Dedifferentiated amniotic fluid mesenchymal stem cell (primary cell): Measurements from ENCODE around the gene LY6G5B.

Source experiments
- DNase-seq: peaks from one replicate; pipeline ENCODE4 v3.0.0-alpha.2; 2016; ENCODE audit errors: extremely low spot score

The LY6G5B gene

DNA sequence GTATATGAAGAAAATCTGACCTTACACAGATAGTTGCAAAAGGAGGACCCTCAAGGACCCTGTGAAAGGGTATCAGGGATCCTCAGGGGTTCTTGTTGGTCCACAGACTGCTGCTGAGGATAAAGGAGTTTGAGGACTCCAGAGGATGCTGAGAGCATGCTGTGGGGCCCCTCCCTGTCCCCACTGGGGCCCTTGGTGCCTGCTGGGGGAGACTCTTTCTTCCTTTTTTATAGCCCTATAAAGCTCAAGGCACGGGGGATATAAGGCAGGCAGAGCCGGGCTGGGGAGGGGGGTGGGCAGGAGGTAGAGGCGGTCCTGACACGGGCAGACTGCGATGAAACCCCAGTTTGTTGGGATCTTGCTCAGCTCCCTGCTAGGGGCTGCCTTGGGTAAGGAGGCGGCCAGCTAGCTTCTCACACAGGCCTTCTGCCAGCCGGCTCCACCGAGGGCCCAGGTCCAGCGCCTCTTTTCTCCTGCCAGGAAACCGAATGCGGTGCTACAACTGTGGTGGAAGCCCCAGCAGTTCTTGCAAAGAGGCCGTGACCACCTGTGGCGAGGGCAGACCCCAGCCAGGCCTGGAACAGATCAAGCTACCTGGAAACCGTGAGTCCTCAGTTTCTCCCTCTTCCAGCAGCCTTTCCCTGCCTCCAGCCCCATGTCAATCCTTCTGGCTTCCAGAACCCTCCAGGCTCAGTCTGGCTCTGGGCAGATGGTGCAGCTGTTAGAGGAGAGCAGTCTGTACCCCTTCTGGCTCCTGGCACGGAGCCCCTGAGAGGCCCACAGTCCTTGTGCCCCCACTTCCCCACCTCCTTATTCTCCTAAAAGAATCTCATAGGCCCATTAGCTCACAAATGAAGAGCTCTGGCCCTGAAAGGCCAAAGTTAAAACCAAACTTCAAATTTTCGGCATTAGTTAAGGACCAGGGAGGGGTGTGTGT is 45.5 kb downstream of the LY6G5B start, which contains the start of gene LY6G6D:
LY6G6D (plus strand) TSS at position 327 of the 937 bp plus-strand sequence; CDS start at position 335, 8 bp downstream.
- DNase-seq, result no peak

DNA sequence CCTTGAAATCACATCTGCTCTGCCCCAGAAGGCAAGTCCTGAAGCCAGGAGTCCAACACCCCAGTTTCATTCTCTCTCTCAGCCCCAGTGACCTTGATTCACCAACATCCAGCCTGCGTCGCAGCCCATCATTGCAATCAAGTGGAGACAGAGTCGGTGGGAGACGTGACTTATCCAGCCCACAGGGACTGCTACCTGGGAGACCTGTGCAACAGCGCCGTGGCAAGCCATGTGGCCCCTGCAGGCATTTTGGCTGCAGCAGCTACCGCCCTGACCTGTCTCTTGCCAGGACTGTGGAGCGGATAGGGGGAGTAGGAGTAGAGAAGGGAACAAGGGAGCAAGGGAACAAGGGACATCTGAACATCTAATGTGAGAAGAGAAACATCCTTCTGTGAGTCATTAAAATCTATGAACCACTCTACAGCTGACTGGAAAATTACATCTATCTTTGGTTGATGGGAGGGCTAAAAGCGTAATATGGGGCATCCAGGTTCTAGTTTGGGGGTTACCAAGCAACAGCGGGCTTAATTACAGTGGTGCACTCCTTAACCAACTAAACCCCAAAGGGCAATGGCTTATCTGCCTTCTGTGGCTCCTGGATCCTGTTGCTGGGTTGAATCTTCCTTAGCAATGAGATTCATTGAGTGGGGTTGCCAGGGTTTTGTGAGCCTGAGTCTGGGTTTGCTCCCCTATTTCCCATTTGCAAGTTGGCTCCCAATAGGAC is 47.9 kb downstream of the LY6G5B start:
- DNase-seq, result no peak

DNA sequence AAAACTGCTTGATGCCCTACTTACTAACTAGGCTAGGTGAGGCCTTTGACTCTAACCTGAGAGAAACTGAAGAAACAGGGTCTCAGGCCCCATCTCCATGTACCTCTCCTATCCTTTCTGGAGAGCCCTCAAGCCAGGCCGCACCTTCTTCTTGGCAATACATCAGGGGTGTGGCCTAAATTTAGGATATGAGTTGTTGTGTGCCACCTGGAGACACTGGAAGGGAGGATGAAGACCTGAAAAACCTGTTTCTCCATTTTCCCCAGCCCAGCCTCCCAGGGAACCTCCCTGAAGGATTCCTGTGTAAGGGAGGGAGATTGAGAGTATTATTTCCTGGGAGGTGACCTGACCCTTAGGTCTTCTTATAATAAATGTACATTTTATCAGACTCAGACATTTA is 48.5 kb downstream of the LY6G5B start:
- DNase-seq, result no peak

DNA sequence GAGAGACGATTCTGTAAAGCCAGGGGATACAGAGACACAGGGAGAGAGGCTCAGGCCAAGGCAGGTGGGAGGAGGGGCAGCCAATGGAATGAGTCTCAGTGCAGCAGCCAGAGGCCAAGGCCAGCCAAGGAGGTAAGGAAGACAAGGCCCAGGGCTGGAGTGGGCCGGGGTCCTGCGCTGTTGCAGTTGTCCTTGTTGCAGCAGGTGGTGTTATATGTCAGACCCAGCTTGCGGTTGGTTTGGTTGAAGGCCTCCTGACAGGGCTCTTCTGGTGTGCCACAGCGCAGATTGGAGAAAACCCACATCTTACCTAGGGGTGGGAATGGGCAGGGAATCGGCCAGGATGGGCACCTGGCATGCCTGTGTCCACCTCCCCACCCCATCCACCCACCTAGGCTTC is 49.2 kb downstream of the LY6G5B start:
- no peak for DNase-seq

DNA sequence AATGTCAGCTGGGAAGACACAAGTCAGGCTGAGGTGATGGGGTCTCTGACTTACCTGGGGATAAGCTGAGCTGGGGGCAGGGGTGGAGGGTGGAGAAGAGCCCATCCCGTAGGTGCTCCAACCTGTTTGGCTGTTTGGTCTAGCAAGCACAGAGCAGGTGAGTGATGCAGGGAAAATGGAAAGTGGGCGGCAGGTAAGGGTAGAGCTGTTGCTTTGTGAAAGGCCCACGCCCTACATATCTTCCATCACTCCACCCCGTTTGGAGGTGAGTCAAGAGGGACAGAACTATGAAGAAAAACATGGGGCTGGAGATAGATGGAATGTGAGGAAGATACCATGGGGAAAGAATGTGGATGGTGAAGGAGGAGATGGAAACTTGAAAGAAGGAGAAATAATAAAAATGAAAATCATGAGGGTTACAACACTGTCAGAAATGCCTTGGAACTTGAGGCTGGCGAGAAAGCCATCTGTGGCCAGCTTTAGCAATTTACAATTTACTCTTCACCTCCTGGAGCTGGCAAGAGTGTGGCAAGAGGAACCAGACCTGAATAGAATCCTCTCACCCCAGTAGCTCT is 50.5 kb downstream of the LY6G5B start:
- DNase-seq, result no peak

DNA sequence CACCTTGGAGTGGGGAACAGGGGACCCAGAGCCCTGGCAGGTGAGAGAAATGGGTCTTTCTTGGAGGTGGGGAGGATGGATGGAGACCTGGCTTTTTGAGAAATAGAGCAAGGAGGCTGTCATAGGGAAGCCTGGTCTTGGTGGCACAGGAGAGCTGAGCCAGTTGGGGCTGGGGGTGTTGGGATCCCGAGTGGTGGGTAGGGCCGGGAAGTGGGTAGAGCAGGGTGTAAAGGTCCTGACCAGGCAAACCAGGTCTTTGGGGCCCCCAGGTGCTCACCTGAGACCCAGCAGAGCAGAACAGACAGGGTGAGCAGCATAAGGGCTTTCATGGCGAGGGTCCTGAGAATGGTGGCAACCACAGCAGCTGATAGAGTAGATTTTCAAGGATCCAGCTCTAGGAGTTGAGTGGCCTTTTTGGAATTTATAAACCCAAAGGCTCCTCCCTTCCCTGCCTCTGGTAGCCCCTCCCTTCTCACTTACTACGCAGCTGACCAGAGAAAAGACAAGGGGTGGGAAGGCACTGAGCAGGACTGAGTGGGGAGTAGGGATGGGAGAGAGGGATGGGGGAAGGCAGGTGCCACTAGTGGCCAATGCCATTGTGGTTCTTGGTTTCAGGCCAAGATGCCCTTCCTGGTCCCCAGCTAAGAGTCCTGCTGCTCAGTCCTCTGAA is 51.7 kb downstream of the LY6G5B start, which contains the start of gene LY6G6C:
LY6G6C (minus strand) TSS at position 396 of the 670 bp plus-strand sequence; CDS start at position 329, 67 bp downstream.
- DNase-seq, result no peak

DNA sequence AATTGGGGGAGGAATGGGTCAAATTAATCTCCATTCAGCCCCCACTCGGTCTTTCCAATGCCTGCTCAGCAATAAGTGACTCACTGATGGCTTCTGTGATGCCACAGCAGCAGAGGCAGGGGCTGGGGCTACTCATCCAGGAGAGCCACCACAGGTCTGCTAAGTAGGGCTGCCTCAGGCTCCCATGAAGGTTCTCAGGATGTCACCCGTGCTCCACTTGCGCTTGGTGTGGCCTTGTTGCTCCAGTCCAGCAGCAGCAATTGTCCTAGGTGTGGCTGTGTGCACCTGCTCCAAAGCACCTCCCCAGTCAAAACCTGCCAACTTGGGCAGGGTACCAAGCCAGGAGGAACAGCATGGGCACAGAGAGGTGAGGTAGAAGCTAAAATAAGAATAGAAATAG is 52.4 kb downstream of the LY6G5B start:
- no peak for DNase-seq
